ENCODE data around the gene MCTP1.

The MCTP1 gene

DNA sequence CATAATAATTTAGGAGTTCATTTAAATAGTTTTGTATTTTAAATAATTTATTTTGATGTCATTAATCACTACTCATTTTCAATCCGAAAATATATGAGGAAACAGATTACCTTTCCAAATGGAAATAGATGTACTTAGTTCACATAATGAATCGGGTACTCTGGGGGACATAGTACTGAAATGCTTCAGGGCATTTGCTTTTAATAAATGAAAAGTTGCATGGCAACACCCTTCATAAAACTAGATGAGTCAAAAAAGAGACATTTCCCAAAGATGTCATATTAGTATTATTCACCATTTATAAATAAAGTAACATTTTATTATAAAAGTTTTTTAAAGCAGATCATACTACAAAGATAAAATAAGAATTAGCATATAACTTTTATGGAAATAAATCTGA, 177.8 kb downstream of the MCTP1 start:
- no peak overlapping the region for H3K27ac ChIP-seq
- no peak overlapping the region for H2AFZ ChIP-seq
- H3K4me3 ChIP-seq (ENCODE audit: low read depth, low read length): no peak overlapping the region
- H3K9ac ChIP-seq: no peak overlapping the region
- H3K79me2 ChIP-seq: no peaks in the 10 kb centered on the region
- H3K36me3 ChIP-seq (ENCODE audit: control insufficient read depth, insufficient read depth, low read length): no peaks in the 10 kb centered on the region
- H3K4me1 ChIP-seq: no peaks in the 10 kb centered on the region
- no peaks in the 10 kb centered on the region for H3K9me3 ChIP-seq (ENCODE audit: control insufficient read depth, low read length)
- no peak overlapping the region for H3K4me2 ChIP-seq (ENCODE audit: low read length)
- TF ChIP-seq, protein P1, sequence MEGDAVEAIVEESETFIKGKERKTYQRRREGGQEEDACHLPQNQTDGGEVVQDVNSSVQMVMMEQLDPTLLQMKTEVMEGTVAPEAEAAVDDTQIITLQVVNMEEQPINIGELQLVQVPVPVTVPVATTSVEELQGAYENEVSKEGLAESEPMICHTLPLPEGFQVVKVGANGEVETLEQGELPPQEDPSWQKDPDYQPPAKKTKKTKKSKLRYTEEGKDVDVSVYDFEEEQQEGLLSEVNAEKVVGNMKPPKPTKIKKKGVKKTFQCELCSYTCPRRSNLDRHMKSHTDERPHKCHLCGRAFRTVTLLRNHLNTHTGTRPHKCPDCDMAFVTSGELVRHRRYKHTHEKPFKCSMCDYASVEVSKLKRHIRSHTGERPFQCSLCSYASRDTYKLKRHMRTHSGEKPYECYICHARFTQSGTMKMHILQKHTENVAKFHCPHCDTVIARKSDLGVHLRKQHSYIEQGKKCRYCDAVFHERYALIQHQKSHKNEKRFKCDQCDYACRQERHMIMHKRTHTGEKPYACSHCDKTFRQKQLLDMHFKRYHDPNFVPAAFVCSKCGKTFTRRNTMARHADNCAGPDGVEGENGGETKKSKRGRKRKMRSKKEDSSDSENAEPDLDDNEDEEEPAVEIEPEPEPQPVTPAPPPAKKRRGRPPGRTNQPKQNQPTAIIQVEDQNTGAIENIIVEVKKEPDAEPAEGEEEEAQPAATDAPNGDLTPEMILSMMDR (IDR thresholded peaks at IDR 0.05): no peak
- H3K27me3 ChIP-seq (ENCODE audit: control insufficient read depth, insufficient read depth, low read length): no peaks in the 10 kb centered on the region

DNA sequence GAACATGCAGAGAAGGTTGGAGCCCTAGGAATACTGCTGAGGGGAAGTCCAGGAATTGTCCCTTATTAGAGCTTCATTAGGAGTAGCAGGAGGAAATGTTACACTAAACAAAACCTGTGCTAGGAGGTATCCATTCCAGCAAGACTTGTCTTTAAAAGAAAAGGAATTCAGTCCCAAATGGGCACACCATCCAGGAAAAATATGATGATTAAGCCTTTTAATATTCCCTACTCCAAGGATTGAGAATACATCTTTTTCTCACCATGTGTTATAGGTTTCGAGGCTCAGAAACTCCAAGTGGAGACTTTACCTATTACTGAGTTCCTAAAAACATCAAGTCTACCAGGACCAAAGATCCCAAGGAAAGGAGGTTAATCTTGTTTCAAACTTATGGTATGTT, 179.3 kb downstream of the MCTP1 start:
- Histone ChIP-seq H3K27me3 (ENCODE audit: control insufficient read depth, insufficient read depth, low read length) (no peaks in the 10 kb centered on the region), H3K27ac (no peak overlapping the region), H3K4me2 (ENCODE audit: low read length) (no peak overlapping the region), H3K9me3 (ENCODE audit: control insufficient read depth, low read length) (no peaks in the 10 kb centered on the region), H3K36me3 (ENCODE audit: control insufficient read depth, insufficient read depth, low read length) (no peaks in the 10 kb centered on the region), H3K9ac (no peak overlapping the region), H2AFZ (no peak overlapping the region), H3K4me3 (ENCODE audit: low read depth, low read length) (no peak overlapping the region), H3K4me1 (no peaks in the 10 kb centered on the region), H3K79me2 (no peaks in the 10 kb centered on the region)
- TF ChIP-seq, protein P1 (IDR thresholded peaks at IDR 0.05): no peak

DNA sequence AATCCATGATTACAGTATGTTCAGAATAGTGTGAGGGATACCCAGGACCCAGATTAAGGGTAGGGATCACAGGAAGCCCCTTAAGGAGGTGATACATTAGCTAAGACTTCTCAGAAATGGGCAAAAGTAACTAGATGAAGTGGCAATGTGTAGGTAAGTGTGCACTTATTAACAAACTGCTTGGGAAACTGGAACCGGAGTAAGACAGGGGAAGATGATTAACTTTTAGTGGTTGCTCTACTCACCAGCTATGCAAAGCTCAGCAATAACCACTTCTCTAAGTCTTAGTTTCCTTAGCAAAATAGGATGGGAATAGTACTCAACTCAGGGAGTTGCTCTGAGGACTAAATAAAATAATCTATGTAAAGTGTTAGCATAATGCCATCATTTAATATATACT, 182.2 kb downstream of the MCTP1 start:
- Histone ChIP-seq H3K27ac (no peak overlapping the region), H3K4me1 (no peaks in the 10 kb centered on the region), H2AFZ (no peak overlapping the region), H3K4me2 (ENCODE audit: low read length) (no peak overlapping the region), H3K4me3 (ENCODE audit: low read depth, low read length) (no peak overlapping the region), H3K79me2 (no peaks in the 10 kb centered on the region), H3K9ac (no peak overlapping the region), H3K27me3 (ENCODE audit: control insufficient read depth, insufficient read depth, low read length) (no peaks in the 10 kb centered on the region), H3K36me3 (ENCODE audit: control insufficient read depth, insufficient read depth, low read length) (no peaks in the 10 kb centered on the region), H3K9me3 (ENCODE audit: control insufficient read depth, low read length) (no peaks in the 10 kb centered on the region)
- TF ChIP-seq, protein P1 (IDR thresholded peaks at IDR 0.05): no peak

DNA sequence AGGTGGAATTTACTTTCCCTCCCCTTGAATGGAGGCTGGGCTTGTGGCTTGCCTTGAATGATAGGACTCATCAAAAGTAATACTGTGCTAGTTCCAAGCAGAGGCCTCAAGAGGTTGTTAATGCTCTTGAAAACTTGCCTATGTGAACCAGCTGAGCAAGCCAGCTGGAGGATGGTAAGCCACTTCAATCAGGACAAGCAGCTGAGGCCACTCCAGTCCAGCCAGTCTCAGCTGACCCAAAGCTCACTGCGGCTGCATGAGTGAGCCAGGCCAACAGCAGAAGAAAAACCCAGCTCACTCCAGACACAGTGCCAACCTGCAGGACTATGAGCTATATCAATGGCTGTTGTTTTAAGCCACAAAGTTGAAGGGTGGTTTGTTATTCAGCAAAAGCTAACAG, 182.8 kb downstream of the MCTP1 start:
- H3K27me3 ChIP-seq (ENCODE audit: control insufficient read depth, insufficient read depth, low read length): no peaks in the 10 kb centered on the region
- H2AFZ ChIP-seq: no peak overlapping the region
- H3K4me3 ChIP-seq (ENCODE audit: low read depth, low read length): no peak overlapping the region
- H3K79me2 ChIP-seq: no peaks in the 10 kb centered on the region
- H3K4me2 ChIP-seq (ENCODE audit: low read length): no peak overlapping the region
- TF ChIP-seq, protein P1 (IDR thresholded peaks at IDR 0.05): no peak
- H3K9me3 ChIP-seq (ENCODE audit: control insufficient read depth, low read length): no peaks in the 10 kb centered on the region
- no peak overlapping the region for H3K9ac ChIP-seq
- no peaks in the 10 kb centered on the region for H3K4me1 ChIP-seq
- H3K36me3 ChIP-seq (ENCODE audit: control insufficient read depth, insufficient read depth, low read length): no peaks in the 10 kb centered on the region
- no peak overlapping the region for H3K27ac ChIP-seq

DNA sequence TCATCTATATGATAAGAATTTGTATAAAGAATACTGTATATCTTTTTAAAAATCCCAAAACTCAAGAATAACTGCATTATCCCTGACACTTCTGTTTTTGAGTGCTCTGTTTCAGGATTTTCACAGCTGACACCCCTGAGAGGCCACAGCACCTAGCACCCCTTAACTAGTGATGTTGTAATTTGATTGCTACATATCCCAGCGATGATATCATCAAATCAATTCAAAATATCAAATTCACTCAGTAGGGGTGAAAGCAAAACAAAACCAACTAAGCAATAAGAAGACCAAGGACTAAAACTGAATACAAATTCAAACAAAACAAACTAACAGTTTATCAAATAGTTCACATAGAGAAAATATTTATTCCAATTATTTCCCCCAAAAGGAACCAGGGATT, 184.3 kb downstream of the MCTP1 start:
- H3K9me3 ChIP-seq (ENCODE audit: control insufficient read depth, low read length): no peaks in the 10 kb centered on the region
- no peak overlapping the region for H2AFZ ChIP-seq
- H3K36me3 ChIP-seq (ENCODE audit: control insufficient read depth, insufficient read depth, low read length): no peaks in the 10 kb centered on the region
- no peaks in the 10 kb centered on the region for H3K27me3 ChIP-seq (ENCODE audit: control insufficient read depth, insufficient read depth, low read length)
- no peaks in the 10 kb centered on the region for H3K4me1 ChIP-seq
- TF ChIP-seq, protein P1 (IDR thresholded peaks at IDR 0.05): no peak
- no peak overlapping the region for H3K4me3 ChIP-seq (ENCODE audit: low read depth, low read length)
- no peak overlapping the region for H3K27ac ChIP-seq
- no peaks in the 10 kb centered on the region for H3K79me2 ChIP-seq
- H3K4me2 ChIP-seq (ENCODE audit: low read length): no peak overlapping the region
- H3K9ac ChIP-seq: no peak overlapping the region

Data from parathyroid adenoma (tissue), 2 donors.